Suprapubic skin (tissue), 4 donors: ENCODE measurements around the gene CDK13. TPM values are rescaled to one million over a fixed set of nuclear protein-coding genes. Genes with fewer than 3 reads are reported as not detected.
"Not testable (repeated sequence)": the region's sequence is repeated elsewhere in the genome, so short reads cannot be mapped to it uniquely, and the experiment has no call there.

Source experiments
- DNase-seq, 2 donors: peaks; one replicate each; pipeline ENCODE4 v3.0.0-alpha.2; 2019; ENCODE audit warnings: low spot score in 2 of 2
- H3K27ac ChIP-seq: fragments of 200-600 bp; sonication (generic); one replicate; pipeline ENCODE4 v1.5.1; 2019
- H3K27me3 ChIP-seq: fragments of 200-600 bp; sonication (generic); one replicate; pipeline ENCODE4 v1.5.1; 2019
- H3K36me3 ChIP-seq: fragments of 200-600 bp; sonication (generic); one replicate; pipeline ENCODE4 v1.5.1; 2019
- H3K4me1 ChIP-seq: fragments of 200-600 bp; sonication (generic); one replicate; pipeline ENCODE4 v1.5.1; 2019
- H3K4me3 ChIP-seq: fragments of 200-600 bp; sonication (generic); one replicate; pipeline ENCODE4 v1.5.1; 2019; ENCODE audit warnings: mild to moderate bottlenecking
- H3K9me3 ChIP-seq: fragments of 200-600 bp; sonication (generic); one replicate; pipeline ENCODE4 v1.5.1; 2019
- CTCF ChIP-seq, 2 donors: fragments of 200-600 bp in 1 of 2; fragments of 450-650 bp in 1 of 2; sonication (generic) in 1 of 2; IDR thresholded peaks; one replicate each; pipeline ENCODE4 v1.5.1; 2016 to 2019; ENCODE audit warnings: antibody characterized with exemption in 2 of 2, mild to moderate bottlenecking in 1 of 2, moderate library complexity in 1 of 2
- EP300 ChIP-seq: sonication (generic); formaldehyde crosslinking; IDR thresholded peaks from one replicate; pipeline ENCODE4 v1.6.1; 2017; ENCODE audit warnings: antibody characterized with exemption
- POLR2A ChIP-seq, 2 donors: fragments of 450-650 bp; IDR thresholded peaks; one replicate each; pipeline ENCODE4 v1.6.1; 2017; ENCODE audit warnings: antibody characterized with exemption in 2 of 2, mild to moderate bottlenecking in 2 of 2, moderate library complexity in 2 of 2
- POLR2AphosphoS5 ChIP-seq, 3 donors: sonication (generic); formaldehyde crosslinking; IDR thresholded peaks; one replicate each; pipeline ENCODE4 v1.6.1; 2017; ENCODE audit warnings: antibody characterized with exemption in 3 of 3
- WGBS: methylation state at CpG from one replicate; pipeline ENCODE4 v1.1.5; 2018; 5-methylcytosine and 5-hydroxymethylcytosine counted together
- total RNA-seq, 4 donors: library from RNA; depleted of rRNA; stranded (reverse); fragments of >200 nt; gene quantifications; one replicate each; pipeline ENCODE4 v1.1.0, GENCODE V29; 2016

CDK13 gene
- total RNA-seq, 4 donors from 2014 or later = 47.1 to 123 (median 75.5) TPM

DNA sequence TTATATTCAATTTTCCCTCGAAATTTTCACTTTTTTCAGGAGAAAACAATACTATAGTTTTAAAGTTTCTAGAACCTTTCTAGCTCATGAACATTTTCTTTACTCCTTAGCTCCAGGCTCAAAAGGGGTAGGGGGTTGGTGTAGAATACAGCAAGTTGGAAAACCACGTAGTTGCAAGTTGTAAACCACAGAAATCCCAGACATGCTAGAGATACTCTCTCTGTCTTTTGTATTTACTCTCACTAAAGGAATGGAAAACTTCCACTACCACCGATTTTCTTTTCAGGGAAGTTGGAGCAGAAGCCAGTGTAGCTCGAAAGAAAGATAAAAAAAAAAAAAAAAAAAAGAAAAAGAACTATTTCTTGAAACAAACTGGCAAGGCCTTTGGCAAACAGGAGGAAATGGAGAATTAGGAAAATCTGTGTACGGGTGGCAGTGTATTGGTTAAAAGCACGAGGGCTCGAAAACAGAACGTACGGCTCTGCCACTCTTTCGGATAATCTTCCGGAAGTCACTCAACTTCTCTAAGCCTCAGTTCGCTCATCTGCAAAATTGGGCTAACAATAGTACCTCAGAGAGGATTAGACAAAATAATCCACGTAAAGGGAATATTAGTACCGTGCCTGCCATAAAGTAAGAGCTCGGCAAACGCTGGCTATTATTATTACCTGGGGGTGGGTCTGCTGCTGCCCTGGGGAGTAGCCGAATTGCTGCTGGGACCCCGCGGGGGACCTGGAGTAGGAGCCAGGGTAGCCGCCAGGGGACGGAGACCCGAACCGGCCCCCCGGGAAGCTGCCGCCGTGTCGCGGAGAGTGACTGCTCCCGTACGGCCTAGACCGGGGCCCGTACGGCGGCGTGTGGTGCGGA is 183.7 kb downstream of the CDK13 start:
- Histone ChIP-seq H3K27ac (peak overlapping the region; percentile 95), H3K4me1 (peaks cover 33% of the 10 kb centered on the region), H3K27me3 (no peaks in the 10 kb centered on the region), H3K36me3 (no peaks in the 10 kb centered on the region), H3K9me3 (no peaks in the 10 kb centered on the region), H3K4me3 (peak overlapping the region; percentile 97)
- TF ChIP-seq POLR2A (IDR thresholded peaks at IDR 0.05) = no peak
- no peak for TF ChIP-seq CTCF (IDR thresholded peaks at IDR 0.05)
- TF ChIP-seq POLR2AphosphoS5 (IDR thresholded peaks at IDR 0.05) = no peak
- TF ChIP-seq EP300 = no peak
- 2% methylated on average over 16 of the region's 36 CpGs for WGBS
- DNase-seq = no peak

- no peaks in the 10 kb centered on the region for H3K36me3 ChIP-seq
- whole genome bisulfite sequencing = under 1% methylated on average over 44 of the region's 75 CpGs
- H3K27me3 ChIP-seq = no peaks in the 10 kb centered on the region
- DNase-seq = peak; percentile 92 to 95
- peak within 1 kb of the TSS; percentile 97 for H3K4me3 ChIP-seq
- H3K27ac ChIP-seq = peak within 1 kb of the TSS; percentile 95
- peak in 1 of 2 donors; percentile 45 for TF ChIP-seq POLR2A (IDR thresholded peaks at IDR 0.05)
- TF ChIP-seq EP300 = no peak
- TF ChIP-seq CTCF (IDR thresholded peaks at IDR 0.05) = peak; percentile 94 to 100
- peak in 2 of 3 donors; percentile 50 to 97 for TF ChIP-seq POLR2AphosphoS5 (IDR thresholded peaks at IDR 0.05)
- H3K4me1 ChIP-seq = peaks cover 33% of the 10 kb centered on the region
- H3K9me3 ChIP-seq = no peaks in the 10 kb centered on the region
Observed at GRCh38 chr7:40134428-40135316, 184.6 kb downstream of the CDK13 start, which contains the start of the genes MPLKIP and SUGCT. Gene MPLKIP, minus strand, starts transcription at chr7:40134622. Its CDS starts 55 bp downstream, at chr7:40134567. Gene SUGCT, plus strand, starts transcription at chr7:40135005.

- peak overlapping the region; percentile 97 for H3K4me3 ChIP-seq
- peaks cover 32% of the 10 kb centered on the region for H3K4me1 ChIP-seq
- TF ChIP-seq POLR2AphosphoS5 (IDR thresholded peaks at IDR 0.05) (no peak), CTCF (IDR thresholded peaks at IDR 0.05) (no peak), EP300 (no peak), POLR2A (IDR thresholded peaks at IDR 0.05) (no peak)
- H3K36me3 ChIP-seq = no peaks in the 10 kb centered on the region
- no peaks in the 10 kb centered on the region for H3K9me3 ChIP-seq
- WGBS = 6% methylated on average over 13 of the region's 17 CpGs
- DNase-seq = no peak
- peak overlapping the region; percentile 95 for H3K27ac ChIP-seq
- H3K27me3 ChIP-seq = no peaks in the 10 kb centered on the region
Observed at GRCh38 chr7:40135317-40135610, 185.2 kb downstream of the CDK13 start.

- TF ChIP-seq POLR2A (IDR thresholded peaks at IDR 0.05) = no peak
- TF ChIP-seq EP300 = no peak
- TF ChIP-seq POLR2AphosphoS5 (IDR thresholded peaks at IDR 0.05) = no peak
- no peak for TF ChIP-seq CTCF (IDR thresholded peaks at IDR 0.05)
- no peak overlapping the region for H3K4me3 ChIP-seq
- DNase-seq = no peak
- H3K36me3 ChIP-seq = no peaks in the 10 kb centered on the region
- peaks cover 20% of the 10 kb centered on the region for H3K4me1 ChIP-seq
- 95% methylated on average over 2 of the region's 2 CpGs for WGBS
- H3K27ac ChIP-seq = no peak overlapping the region
- no peaks in the 10 kb centered on the region for H3K27me3 ChIP-seq
- H3K9me3 ChIP-seq = no peaks in the 10 kb centered on the region
Observed at GRCh38 chr7:40137563-40137962, 187.5 kb downstream of the CDK13 start.

DNA sequence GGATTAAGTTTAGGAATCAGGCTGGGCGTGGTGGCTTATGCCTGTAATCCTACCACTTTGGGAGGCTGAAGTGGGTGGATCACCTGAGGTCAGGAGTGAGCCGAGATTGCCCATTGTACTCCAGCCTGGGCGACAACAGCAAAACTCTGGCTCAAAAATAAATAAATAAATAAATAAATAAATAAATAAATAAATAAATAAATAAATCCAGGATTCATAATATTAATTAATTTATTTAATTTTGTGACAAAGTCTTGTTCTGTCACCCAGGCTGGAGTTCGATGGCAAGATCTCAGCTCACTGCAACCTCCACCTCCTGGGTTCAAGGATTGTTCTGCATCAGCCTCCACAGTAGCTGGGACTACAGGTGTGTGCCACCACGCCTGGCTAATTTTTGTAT is 188.9 kb downstream of the CDK13 start:
- WGBS = 95% methylated on average over 5 of the region's 5 CpGs
- Histone ChIP-seq H3K27ac (no peak overlapping the region), H3K27me3 (no peaks in the 10 kb centered on the region), H3K4me3 (no peak overlapping the region), H3K36me3 (no peaks in the 10 kb centered on the region), H3K4me1 (peaks cover 9% of the 10 kb centered on the region), H3K9me3 (no peaks in the 10 kb centered on the region)
- TF ChIP-seq POLR2AphosphoS5 (IDR thresholded peaks at IDR 0.05) = no peak
- DNase-seq = no peak

GRCh38 chr7:40139891-40140290 is 189.8 kb downstream of the CDK13 start:
- H3K27ac ChIP-seq, DNase-seq, H3K4me3 ChIP-seq, H3K36me3 ChIP-seq, H3K27me3 ChIP-seq, H3K9me3 ChIP-seq, H3K4me1 ChIP-seq: not testable (repeated sequence)
- 93% methylated on average over 13 of the region's 13 CpGs for whole genome bisulfite sequencing

DNA sequence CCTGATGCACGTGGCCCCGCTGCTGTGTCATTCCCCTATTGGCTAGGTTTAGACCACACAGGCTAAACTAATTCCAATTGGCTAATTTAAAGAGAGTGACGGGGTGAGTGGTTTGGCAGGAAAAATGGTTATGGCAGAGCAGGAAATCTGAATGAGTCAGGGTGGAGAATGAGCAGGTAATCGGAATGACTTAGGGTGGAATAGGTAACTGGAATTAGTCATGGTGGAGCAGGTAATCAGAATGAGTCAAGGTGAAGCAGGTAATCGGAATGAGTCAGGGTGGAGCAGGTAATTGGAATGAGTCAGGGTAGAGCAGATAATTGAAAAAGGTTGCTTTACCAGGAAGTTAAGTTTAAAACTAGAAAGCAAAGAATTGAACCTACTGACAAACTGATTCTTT is 191.9 kb downstream of the CDK13 start:
- H3K27ac ChIP-seq = not testable (repeated sequence)
- WGBS = 72% methylated on average over 5 of the region's 5 CpGs

DNA sequence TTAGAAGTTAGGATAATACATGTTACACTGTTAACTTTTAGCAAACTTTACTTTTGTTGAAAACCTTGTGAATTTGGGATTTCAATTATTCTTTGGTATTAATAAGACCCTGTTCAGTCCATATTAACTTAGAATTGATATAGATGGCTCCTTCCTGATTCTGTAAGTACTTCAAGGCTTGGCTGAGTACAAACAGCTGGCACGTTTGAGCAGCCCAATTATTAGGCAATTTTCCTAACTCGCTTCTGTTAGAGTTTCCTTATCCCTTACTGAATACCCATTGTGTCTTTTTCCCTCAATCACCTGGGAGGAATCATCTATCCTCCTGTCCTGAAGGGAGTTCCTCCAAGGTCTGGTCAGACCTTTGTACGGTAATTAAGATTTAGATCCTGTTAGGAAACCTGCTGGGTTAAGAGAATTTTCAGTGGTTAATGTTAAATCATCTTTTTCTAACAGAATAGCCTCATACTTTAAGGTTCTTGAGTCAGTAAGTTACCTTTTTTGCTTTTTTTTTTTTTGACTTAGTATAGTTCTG is 195.6 kb downstream of the CDK13 start:
- H3K9me3 ChIP-seq, H3K27ac ChIP-seq, DNase-seq, H3K36me3 ChIP-seq, H3K4me3 ChIP-seq, H3K27me3 ChIP-seq, H3K4me1 ChIP-seq: not testable (repeated sequence)
- 75% methylated on average over 3 of the region's 3 CpGs for WGBS

More for the DNA sequence above, 191.9 kb downstream of the CDK13 start:
- H3K4me3 ChIP-seq, H3K4me1 ChIP-seq, H3K27me3 ChIP-seq, DNase-seq, H3K9me3 ChIP-seq, H3K36me3 ChIP-seq: not testable (repeated sequence)
